Effector memory CD4-positive, alpha-beta T cell (primary cell): Measurements from ENCODE around the gene SMARCB1.

ENCODE experiments used
- DNase-seq, 3 donors: peaks; one replicate each; pipeline ENCODE4 v3.0.0-alpha.2; 2020
- H3K27ac ChIP-seq: 2 replicates; pipeline ENCODE4 v1.7.0; 2013; ENCODE audit warnings: mild to moderate bottlenecking, low read length, moderate library complexity; ENCODE audit not compliant: insufficient read depth, poor library complexity, severe bottlenecking
- H3K27me3 ChIP-seq: replicated peaks from 2 replicates; pipeline ENCODE4 v1.7.0; 2013; ENCODE audit warnings: mild to moderate bottlenecking, low read length; ENCODE audit not compliant: insufficient read depth, control insufficient read depth, poor library complexity, severe bottlenecking
- H3K36me3 ChIP-seq: 2 replicates; pipeline ENCODE4 v1.7.0; 2013; ENCODE audit warnings: mild to moderate bottlenecking, low read length, moderate library complexity; ENCODE audit not compliant: control insufficient read depth, insufficient read depth
- H3K4me1 ChIP-seq: 2 replicates; pipeline ENCODE4 v1.7.0; 2013; ENCODE audit warnings: low read length, mild to moderate bottlenecking; ENCODE audit not compliant: control insufficient read depth, insufficient read depth, poor library complexity, severe bottlenecking
- H3K4me3 ChIP-seq: 2 replicates; pipeline ENCODE4 v1.7.0; 2013; ENCODE audit warnings: low read length, low read depth, mild to moderate bottlenecking; ENCODE audit not compliant: insufficient read depth, poor library complexity, severe bottlenecking
- H3K9me3 ChIP-seq: 2 replicates; pipeline ENCODE4 v1.7.0; 2013; ENCODE audit warnings: mild to moderate bottlenecking, low read length, moderate library complexity; ENCODE audit not compliant: control insufficient read depth

Gene SMARCB1

GRCh38 chr22:23779731-23780130, 7.0 kb upstream of the SMARCB1 start:
- Histone ChIP-seq H3K36me3 (no peaks in the 10 kb centered on the region), H3K4me1 (no peaks in the 10 kb centered on the region), H3K27ac (no peak overlapping the region), H3K9me3 (no peaks in the 10 kb centered on the region), H3K4me3 (no peak overlapping the region), H3K27me3 (no peaks in the 10 kb centered on the region)
- no peak for DNase-seq

GRCh38 chr22:23780146-23780748, 6.5 kb upstream of the SMARCB1 start:
- H3K27ac ChIP-seq, result no peak overlapping the region
- DNase-seq, result no peak
- H3K9me3 ChIP-seq, result no peaks in the 10 kb centered on the region
- H3K4me3 ChIP-seq, result no peak overlapping the region
- no peaks in the 10 kb centered on the region for H3K4me1 ChIP-seq
- H3K27me3 ChIP-seq, result no peaks in the 10 kb centered on the region
- H3K36me3 ChIP-seq, result no peaks in the 10 kb centered on the region

GRCh38 chr22:23781065-23781464, 5.7 kb upstream of the SMARCB1 start:
- H3K27me3 ChIP-seq, result no peaks in the 10 kb centered on the region
- H3K4me3 ChIP-seq, result no peak overlapping the region

GRCh38 chr22:23781511-23782183, 5.1 kb upstream of the SMARCB1 start:
- Histone ChIP-seq H3K4me1 (peaks cover 4% of the 10 kb centered on the region), H3K9me3 (no peaks in the 10 kb centered on the region), H3K36me3 (no peaks in the 10 kb centered on the region), H3K27me3 (no peaks in the 10 kb centered on the region), H3K4me3 (no peak overlapping the region), H3K27ac (no peak overlapping the region)
- no peak for DNase-seq

More at GRCh38 chr22:23781065-23781464, 5.7 kb upstream of the SMARCB1 start:
- Histone ChIP-seq H3K4me1 (no peaks in the 10 kb centered on the region), H3K27ac (no peak overlapping the region), H3K36me3 (no peaks in the 10 kb centered on the region), H3K9me3 (no peaks in the 10 kb centered on the region)
- DNase-seq, result no peak

- no peak overlapping the region for H3K4me3 ChIP-seq
- H3K27ac ChIP-seq, result no peak overlapping the region
- no peak for DNase-seq
- no peaks in the 10 kb centered on the region for H3K36me3 ChIP-seq
- H3K27me3 ChIP-seq, result no peaks in the 10 kb centered on the region
- peaks cover 4% of the 10 kb centered on the region for H3K4me1 ChIP-seq
- H3K9me3 ChIP-seq, result no peaks in the 10 kb centered on the region
Measured at GRCh38 chr22:23782252-23782651, 4.5 kb upstream of the SMARCB1 start.

GRCh38 chr22:23782703-23783102, 4.1 kb upstream of the SMARCB1 start:
- peaks cover 6% of the 10 kb centered on the region for H3K4me1 ChIP-seq
- no peak for DNase-seq
- H3K4me3 ChIP-seq, result no peak overlapping the region
- H3K27me3 ChIP-seq, result no peaks in the 10 kb centered on the region
- H3K27ac ChIP-seq, result no peak overlapping the region
- no peaks in the 10 kb centered on the region for H3K9me3 ChIP-seq
- no peaks in the 10 kb centered on the region for H3K36me3 ChIP-seq

GRCh38 chr22:23783265-23784150, 3.3 kb upstream of the SMARCB1 start:
- no peak for DNase-seq
- Histone ChIP-seq H3K27ac (no peak overlapping the region), H3K27me3 (no peaks in the 10 kb centered on the region), H3K4me1 (peaks cover 10% of the 10 kb centered on the region), H3K9me3 (no peaks in the 10 kb centered on the region), H3K4me3 (no peak overlapping the region), H3K36me3 (no peaks in the 10 kb centered on the region)

GRCh38 chr22:23784215-23784732, 2.5 kb upstream of the SMARCB1 start:
- no peak for DNase-seq
- Histone ChIP-seq H3K36me3 (no peaks in the 10 kb centered on the region), H3K27ac (no peak overlapping the region), H3K27me3 (no peaks in the 10 kb centered on the region), H3K4me1 (peaks cover 10% of the 10 kb centered on the region), H3K9me3 (no peaks in the 10 kb centered on the region), H3K4me3 (no peak overlapping the region)

- peak overlapping the region; percentile 93 for H3K4me3 ChIP-seq
- no peaks in the 10 kb centered on the region for H3K36me3 ChIP-seq
- H3K27ac ChIP-seq, result peak overlapping the region; percentile 99
- DNase-seq, result no peak
- no peaks in the 10 kb centered on the region for H3K27me3 ChIP-seq
- H3K4me1 ChIP-seq, result peaks cover 10% of the 10 kb centered on the region
- H3K9me3 ChIP-seq, result no peaks in the 10 kb centered on the region
Measured at GRCh38 chr22:23786261-23786710, 480 bp upstream of the SMARCB1 start.

GRCh38 chr22:23787600-23787896, 782 bp downstream of the SMARCB1 start:
- peak overlapping the region; percentile 99 for H3K27ac ChIP-seq
- no peaks in the 10 kb centered on the region for H3K27me3 ChIP-seq
- H3K9me3 ChIP-seq, result no peaks in the 10 kb centered on the region
- peak overlapping the region; percentile 93 for H3K4me3 ChIP-seq
- no peak for DNase-seq
- peaks cover 9% of the 10 kb centered on the region for H3K36me3 ChIP-seq
- H3K4me1 ChIP-seq, result peaks cover 10% of the 10 kb centered on the region
